GM23338 (cell line): Measurements from ENCODE around the gene GAPVD1. TPM values are rescaled to one million over a fixed set of nuclear protein-coding genes. Genes with fewer than 3 reads are reported as not detected.

Source experiments
- ATAC-seq: fragments of 200-7000 bp; cut with Tn5 transposase; 3 replicates; pipeline ENCODE4 v1.9.1; 2020
- DNase-seq: peaks from one replicate; pipeline ENCODE4 v3.0.0-alpha.2; 2015; ENCODE audit warnings: low spot score
- H2AFZ ChIP-seq: fragments of 200-600 bp; sonication (generic); 2 replicates; pipeline ENCODE4 v1.8.0; 2016; ENCODE audit warnings: antibody characterized with exemption, mild to moderate bottlenecking, moderate library complexity
- H3F3A ChIP-seq: fragments of 200-600 bp; sonication (generic); replicated peaks from 2 replicates; pipeline ENCODE4 v1.8.0; 2017; ENCODE audit warnings: antibody characterized with exemption, mixed run types, low read depth
- H3K27ac ChIP-seq: fragments of 200-600 bp; sonication (generic); 2 replicates; pipeline ENCODE4 v1.6.1; 2016; ENCODE audit warnings: low read depth
- H3K27me3 ChIP-seq: fragments of 200-600 bp; sonication (generic); 2 replicates; pipeline ENCODE4 v1.8.0; 2016; ENCODE audit warnings: mild to moderate bottlenecking, mixed run types, moderate library complexity; ENCODE audit not compliant: insufficient read depth
- H3K36me3 ChIP-seq: fragments of 200-600 bp; sonication (generic); 2 replicates; pipeline ENCODE4 v1.8.0; 2016; ENCODE audit warnings: mild to moderate bottlenecking; ENCODE audit not compliant: insufficient read depth
- H3K4me1 ChIP-seq: fragments of 200-600 bp; sonication (generic); 2 replicates; pipeline ENCODE4 v1.8.0; 2016; ENCODE audit warnings: mild to moderate bottlenecking, moderate library complexity; ENCODE audit not compliant: insufficient read depth
- H3K4me2 ChIP-seq: fragments of 200-600 bp; sonication (generic); 2 replicates; pipeline ENCODE4 v1.7.1; 2017; ENCODE audit warnings: mixed run types
- H3K4me3 ChIP-seq: fragments of 200-600 bp; sonication (generic); 2 replicates; pipeline ENCODE4 v1.6.1; 2016; ENCODE audit warnings: mixed run types
- H3K79me2 ChIP-seq: fragments of 200-600 bp; sonication (generic); replicated peaks from 2 replicates; pipeline ENCODE4 v1.8.0; 2017; ENCODE audit warnings: mild to moderate bottlenecking; ENCODE audit not compliant: insufficient read depth
- H3K9me2 ChIP-seq: fragments of 200-600 bp; sonication (generic); 2 replicates; pipeline ENCODE4 v1.8.0; 2017; ENCODE audit not compliant: insufficient read depth
- H4K20me1 ChIP-seq: fragments of 200-600 bp; sonication (generic); replicated peaks from 2 replicates; pipeline ENCODE4 v1.8.0; 2017; ENCODE audit warnings: mild to moderate bottlenecking; ENCODE audit not compliant: insufficient read depth
- H3K27ac Mint-ChIP-seq: 2 replicates; pipeline ENCODE4 v1.8.0; 2020; ENCODE audit warnings: inconsistent platforms, mild to moderate bottlenecking, moderate library complexity, mixed read lengths
- H3K27me3 Mint-ChIP-seq: 3 replicates; pipeline ENCODE4 v1.8.0; 2022; ENCODE audit warnings: low read depth, mild to moderate bottlenecking, moderate library complexity, mixed read lengths, inconsistent platforms; ENCODE audit not compliant: insufficient read depth, poor library complexity
- H3K36me3 Mint-ChIP-seq: 3 replicates; pipeline ENCODE4 v1.8.0; 2021; ENCODE audit warnings: low read depth, mild to moderate bottlenecking, inconsistent platforms, moderate library complexity, mixed read lengths
- H3K4me1 Mint-ChIP-seq: 3 replicates; pipeline ENCODE4 v1.8.0; 2020; ENCODE audit warnings: mild to moderate bottlenecking, inconsistent platforms, mixed read lengths
- H3K4me3 Mint-ChIP-seq: 3 replicates; pipeline ENCODE4 v1.8.0; 2021; ENCODE audit warnings: moderate library complexity, mild to moderate bottlenecking, inconsistent platforms, mixed read lengths
- H3K9me3 Mint-ChIP-seq: 3 replicates; pipeline ENCODE4 v1.8.0; 2020; ENCODE audit warnings: moderate library complexity, mild to moderate bottlenecking, inconsistent platforms, mixed read lengths
- EZH2phosphoT487 ChIP-seq: fragments of 200-600 bp; sonication (generic); IDR thresholded peaks from one replicate; pipeline ENCODE4 v1.8.1; 2018; ENCODE audit warnings: antibody characterized with exemption; ENCODE audit not compliant: unreplicated experiment
- NANOG ChIP-seq: IDR thresholded peaks from 2 replicates; pipeline ENCODE4 v1.6.1; 2016; ENCODE audit warnings: antibody characterized with exemption, borderline replicate concordance
- POLR2AphosphoS5 ChIP-seq: IDR thresholded peaks from 2 replicates; pipeline ENCODE4 v1.6.1; 2016; ENCODE audit warnings: antibody characterized with exemption, low read depth
- REST ChIP-seq: IDR thresholded peaks from one replicate; pipeline ENCODE4 v1.6.1; 2018; ENCODE audit warnings: antibody characterized with exemption; ENCODE audit not compliant: unreplicated experiment
- STAT1 ChIP-seq: IDR thresholded peaks from one replicate; pipeline ENCODE4 v1.6.1; 2016; ENCODE audit warnings: antibody characterized with exemption; ENCODE audit not compliant: unreplicated experiment
- ZNF331 ChIP-seq: fragments of 250-450 bp; sonication (Bioruptor Pico); IDR thresholded peaks from 2 replicates; pipeline ENCODE4 v1.5.0; 2020; ENCODE audit warnings: low read depth, mild to moderate bottlenecking, moderate library complexity
- ZNF462 ChIP-seq: fragments of 250-450 bp; sonication (Bioruptor Pico); IDR thresholded peaks from 2 replicates; pipeline ENCODE4 v1.5.0; 2020; ENCODE audit warnings: mild to moderate bottlenecking, moderate library complexity
- polyA plus RNA-seq: library from polyadenylated mRNA; unstranded; fragments of >200 nt; fragmentation: Nextera tagmentation; extraction: Ambion mirVana; gene quantifications from 2 replicates; pipeline ENCODE4 v1.2.1, GENCODE V29; 2016
- total RNA-seq: library from RNA; depleted of rRNA; stranded (reverse); fragments of >200 nt; shearing (Covaris generic); gene quantifications from 2 replicates; pipeline ENCODE4 v1.2.3, GENCODE V29; 2014

The GAPVD1 gene
- total and polyA plus RNA-seq, 2 experiments from 2014 or later = 19.2 to 34.6 TPM

GRCh38 chr9:125398243-125398642, 136.6 kb downstream of the GAPVD1 start:
- Histone ChIP-seq H3K27me3 (no peaks in the 10 kb centered on the region), H3K79me2 (no peaks in the 10 kb centered on the region), H3F3A (no peaks in the 10 kb centered on the region), H2AFZ (no peak overlapping the region), H3K9me2 (no peaks in the 10 kb centered on the region), H3K4me3 (no peak overlapping the region), H3K4me1 (no peaks in the 10 kb centered on the region), H3K4me2 (no peak overlapping the region), H3K36me3 (no peaks in the 10 kb centered on the region), H3K27ac (no peak overlapping the region), H4K20me1 (no peaks in the 10 kb centered on the region)
- DNase-seq = no peak
- Mint-ChIP-seq H3K27me3 (no peaks in the 10 kb centered on the region), H3K4me3 (no peak overlapping the region), H3K9me3 (no peaks in the 10 kb centered on the region), H3K4me1 (peaks cover 6% of the 10 kb centered on the region; the same call in 2 of the 3 replicates), H3K36me3 (no peaks in the 10 kb centered on the region), H3K27ac (no peak overlapping the region)
- TF ChIP-seq EZH2phosphoT487 (no peak), STAT1 (no peak), NANOG (no peak), ZNF462 (CRISPR knock-in tag) (no peak), REST (no peak), POLR2AphosphoS5 (no peak), ZNF331 (CRISPR knock-in tag) (no peak)
- ATAC-seq = no peak
